Fibroblast of the aortic adventitia (primary cell): ENCODE measurements around the gene AMMECR1. TPM values are rescaled to one million over a fixed set of nuclear protein-coding genes. Genes with fewer than 3 reads are reported as not detected.

Experiments used
- DNase-seq: peaks from one replicate; pipeline ENCODE4 v3.0.0-alpha.2; 2010; ENCODE audit warnings: low read depth
- H3K4me3 ChIP-seq: 2 replicates; pipeline ENCODE4 v1.5.1; 2011; ENCODE audit warnings: low read depth, mild to moderate bottlenecking, control low read depth, low read length, moderate library complexity
- total RNA-seq: library from RNA; depleted of rRNA; stranded (reverse); fragments of >200 nt; gene quantifications from 2 replicates; pipeline ENCODE4 v1.2.3, GENCODE V29; 2012; ENCODE audit warnings: low replicate concordance
- TF ChIP-seq, protein P1 (sequence below): IDR thresholded peaks from 2 replicates; pipeline ENCODE4 v1.5.1; 2011; ENCODE audit warnings: mild to moderate bottlenecking, low read length, control low read depth, inconsistent platforms; ENCODE audit not compliant: insufficient read depth

AMMECR1 gene
- total RNA-seq, 1 donor, result 24.8 TPM

GRCh38 chrX:110182865-110183264 is 135.0 kb downstream of the AMMECR1 start:
- H3K4me3 ChIP-seq, result no peak overlapping the region
- no peak for DNase-seq
- TF ChIP-seq, protein P1, sequence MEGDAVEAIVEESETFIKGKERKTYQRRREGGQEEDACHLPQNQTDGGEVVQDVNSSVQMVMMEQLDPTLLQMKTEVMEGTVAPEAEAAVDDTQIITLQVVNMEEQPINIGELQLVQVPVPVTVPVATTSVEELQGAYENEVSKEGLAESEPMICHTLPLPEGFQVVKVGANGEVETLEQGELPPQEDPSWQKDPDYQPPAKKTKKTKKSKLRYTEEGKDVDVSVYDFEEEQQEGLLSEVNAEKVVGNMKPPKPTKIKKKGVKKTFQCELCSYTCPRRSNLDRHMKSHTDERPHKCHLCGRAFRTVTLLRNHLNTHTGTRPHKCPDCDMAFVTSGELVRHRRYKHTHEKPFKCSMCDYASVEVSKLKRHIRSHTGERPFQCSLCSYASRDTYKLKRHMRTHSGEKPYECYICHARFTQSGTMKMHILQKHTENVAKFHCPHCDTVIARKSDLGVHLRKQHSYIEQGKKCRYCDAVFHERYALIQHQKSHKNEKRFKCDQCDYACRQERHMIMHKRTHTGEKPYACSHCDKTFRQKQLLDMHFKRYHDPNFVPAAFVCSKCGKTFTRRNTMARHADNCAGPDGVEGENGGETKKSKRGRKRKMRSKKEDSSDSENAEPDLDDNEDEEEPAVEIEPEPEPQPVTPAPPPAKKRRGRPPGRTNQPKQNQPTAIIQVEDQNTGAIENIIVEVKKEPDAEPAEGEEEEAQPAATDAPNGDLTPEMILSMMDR, result no peak

- TF ChIP-seq, protein P1, result no peak
- no peak overlapping the region for H3K4me3 ChIP-seq
- DNase-seq, result peak; percentile 49
Observed at GRCh38 chrX:110182362-110182761, 135.5 kb downstream of the AMMECR1 start.

DNA sequence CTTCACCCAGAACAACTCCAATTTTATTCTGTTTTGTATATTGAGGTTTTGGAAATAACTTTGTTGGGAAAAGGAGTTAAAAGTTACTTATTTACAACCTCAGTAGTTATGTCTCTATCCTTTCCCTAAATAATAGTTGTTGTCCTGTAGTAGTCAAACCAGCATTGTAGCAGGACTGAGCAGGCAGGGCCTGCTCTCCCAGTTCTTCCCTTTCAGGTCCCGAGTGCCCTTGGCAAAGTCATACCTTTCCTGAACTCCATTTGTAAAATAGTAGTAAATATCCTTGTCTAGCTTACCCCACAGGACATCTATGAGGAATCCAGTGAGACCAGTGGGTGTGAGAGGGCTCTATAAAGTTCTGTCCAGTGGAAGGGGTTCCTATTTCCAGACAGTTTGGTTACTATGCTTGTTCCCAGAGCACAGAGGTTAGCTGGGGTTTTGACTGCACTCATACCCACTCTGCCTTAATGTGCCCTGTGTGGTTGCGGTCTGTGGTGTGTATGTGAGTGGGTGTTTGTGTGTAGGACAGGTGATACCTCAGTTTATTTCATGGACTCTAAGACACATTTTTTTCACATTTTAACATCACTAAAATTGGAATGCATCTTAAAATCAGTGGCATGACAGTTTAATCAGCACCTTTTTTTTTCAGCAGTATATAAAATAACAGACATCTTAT is 136.3 kb downstream of the AMMECR1 start:
- DNase-seq, result no peak
- H3K4me3 ChIP-seq, result no peak overlapping the region
- TF ChIP-seq, protein P1, result no peak

DNA sequence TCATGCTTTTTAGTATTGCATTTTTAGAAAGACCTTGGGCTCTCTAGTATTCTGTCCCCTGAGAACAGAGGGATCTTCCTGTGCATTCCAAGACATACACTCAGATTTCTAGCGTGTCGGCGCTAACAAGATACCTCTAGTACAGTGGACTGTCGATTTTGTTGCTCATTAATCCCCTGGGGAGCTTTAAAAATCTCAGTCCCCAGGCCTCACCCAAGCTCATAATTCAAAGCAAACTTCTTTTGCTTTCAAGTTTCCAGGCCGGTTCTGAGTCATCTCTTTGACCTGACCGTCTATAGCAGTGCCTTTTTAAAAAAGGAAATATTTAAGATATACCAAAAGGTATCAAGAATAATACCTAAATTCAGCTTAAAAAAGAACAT is 137.0 kb downstream of the AMMECR1 start:
- H3K4me3 ChIP-seq, result no peak overlapping the region
- TF ChIP-seq, protein P1, result no peak
- peak; percentile 58 for DNase-seq

DNA sequence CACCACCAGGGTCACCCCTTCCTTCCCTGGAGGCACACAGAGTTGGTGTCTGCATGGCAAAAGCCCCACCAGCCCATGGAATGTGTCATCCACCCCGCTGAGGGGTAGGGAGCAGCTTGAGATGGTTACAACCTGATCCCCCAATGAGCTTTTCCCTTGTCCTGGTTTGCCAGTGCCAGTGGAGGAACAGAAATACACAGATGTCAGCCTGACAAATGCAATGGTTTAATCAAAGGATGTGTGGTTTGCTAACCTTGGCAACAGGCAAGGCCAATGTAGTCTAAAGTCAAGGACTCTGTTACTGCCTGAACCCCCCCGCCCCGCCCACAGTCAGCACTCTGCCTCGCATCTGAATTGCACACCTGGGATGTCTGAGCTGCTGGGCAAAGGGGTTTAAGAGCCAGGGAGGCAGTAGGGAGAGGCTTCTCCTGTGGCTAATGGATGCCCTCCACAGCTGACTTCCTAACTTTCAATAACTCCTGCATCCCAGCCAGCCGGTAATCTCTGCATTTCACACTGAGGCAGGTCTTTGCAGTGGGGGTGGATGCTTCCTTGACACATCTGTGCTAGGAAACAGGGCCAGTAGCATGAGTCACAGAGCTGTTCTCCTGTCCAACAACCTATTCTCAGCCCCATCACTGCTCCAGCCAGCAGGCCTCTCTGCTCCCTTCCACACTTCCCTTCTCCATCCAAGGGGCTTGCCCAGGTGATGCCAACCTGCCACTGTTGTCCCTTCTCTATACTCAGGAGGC is 137.5 kb downstream of the AMMECR1 start:
- H3K4me3 ChIP-seq, result no peak overlapping the region
- TF ChIP-seq, protein P1, result no peak

DNA sequence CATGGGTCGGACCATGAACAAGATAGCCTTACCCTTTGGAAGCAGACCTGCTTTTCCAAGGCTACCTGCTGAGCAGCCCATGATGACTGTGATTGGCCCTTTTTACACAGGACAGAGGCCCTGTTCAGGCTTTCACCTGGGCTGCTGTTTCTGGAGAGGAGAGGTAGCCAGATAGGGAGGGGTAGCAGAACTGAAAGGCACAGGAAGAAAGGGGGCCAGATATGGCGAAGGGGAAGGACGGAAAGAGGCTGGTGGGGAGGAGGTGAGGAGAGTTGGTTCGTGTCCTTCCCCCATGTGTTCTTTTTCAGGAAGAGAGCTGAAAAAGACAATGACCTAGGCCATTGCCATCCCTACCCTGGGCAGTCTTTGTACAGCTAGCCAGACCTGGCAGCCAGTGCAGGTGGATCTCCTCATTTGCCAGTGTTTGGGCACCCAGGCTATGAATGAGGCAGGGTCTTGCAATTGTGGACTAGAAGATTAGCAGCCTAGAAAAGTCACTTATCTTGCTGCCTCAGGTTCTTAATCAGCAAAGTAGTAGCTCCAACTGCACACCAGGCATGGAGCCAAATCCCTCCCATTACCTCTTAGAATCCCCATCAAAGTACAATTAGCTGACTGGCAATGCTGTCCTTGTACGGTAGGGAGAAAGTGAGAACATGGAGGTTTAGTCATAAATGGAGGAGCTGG is 139.6 kb downstream of the AMMECR1 start:
- no peak overlapping the region for H3K4me3 ChIP-seq
- TF ChIP-seq, protein P1, result no peak
- DNase-seq, result no peak

More for the DNA sequence above, 137.5 kb downstream of the AMMECR1 start:
- peak; percentile 81 for DNase-seq
